GM12878 (cell line): ENCODE measurements around the gene CD34. TPM values are rescaled to one million over a fixed set of nuclear protein-coding genes. Genes with fewer than 3 reads are reported as not detected.
A peak's percentile ranks its signal among the peaks of the same experiment; 100 is the strongest.

Source experiments
- ASH2L ChIP-seq: fragments of 300-600, 200-600 bp; sonication (generic); IDR thresholded peaks from 2 replicates; pipeline ENCODE4 v1.6.1; 2017; ENCODE audit warnings: low read depth, mild to moderate bottlenecking, borderline replicate concordance
- GATAD2B ChIP-seq: fragments of 450-650 bp; conservative IDR thresholded peaks from 2 replicates; pipeline ENCODE4 v1.6.1; 2017; ENCODE audit warnings: low read depth, mild to moderate bottlenecking, moderate library complexity
- IKZF2 ChIP-seq, 2 experiments: fragments of 450-650 bp; IDR thresholded peaks; 2 replicates each; pipeline ENCODE4 v1.6.1; 2017; ENCODE audit warnings: mild to moderate bottlenecking in 2 of 2, moderate library complexity in 2 of 2
- NR2C1 ChIP-seq: fragments of 450-650 bp; IDR thresholded peaks from 2 replicates; pipeline ENCODE4 v1.6.1; 2017; ENCODE audit warnings: antibody characterized with exemption, mild to moderate bottlenecking, moderate library complexity
- PAX8 ChIP-seq: fragments of 450-650 bp; IDR thresholded peaks from 2 replicates; pipeline ENCODE4 v1.6.1; 2017; ENCODE audit warnings: mild to moderate bottlenecking, moderate library complexity
- PML ChIP-seq: IDR thresholded peaks from 2 replicates; pipeline ENCODE4 v1.6.1; 2012; ENCODE audit warnings: low read length, inconsistent platforms
- RAD21 ChIP-seq: IDR thresholded peaks from 2 replicates; pipeline ENCODE4 v1.6.1; 2011; ENCODE audit warnings: mild to moderate bottlenecking, low read depth, low read length, moderate library complexity; ENCODE audit not compliant: insufficient read depth
- RB1 ChIP-seq: fragments of 450-650 bp; formaldehyde crosslinking; IDR thresholded peaks from 2 replicates; pipeline ENCODE4 v1.6.1; 2017; ENCODE audit warnings: mild to moderate bottlenecking, borderline replicate concordance
- SMAD1 ChIP-seq: fragments of 450-650 bp; IDR thresholded peaks from 2 replicates; pipeline ENCODE4 v1.6.1; 2018; ENCODE audit warnings: mild to moderate bottlenecking, low read depth; ENCODE audit not compliant: partially characterized antibody
- SMARCA5 ChIP-seq: fragments of 450-650 bp; IDR thresholded peaks from 2 replicates; pipeline ENCODE4 v1.6.1; 2017; ENCODE audit warnings: mild to moderate bottlenecking
- SREBF2 ChIP-seq: IDR thresholded peaks from 2 replicates; pipeline ENCODE4 v1.6.1; 2012; ENCODE audit warnings: mild to moderate bottlenecking, low read length
- TCF12 ChIP-seq: IDR thresholded peaks from 2 replicates; pipeline ENCODE4 v1.6.1; 2011; ENCODE audit warnings: low read depth, mild to moderate bottlenecking, low read length
- TCF3 ChIP-seq: IDR thresholded peaks from 2 replicates; pipeline ENCODE4 v1.6.1; 2012; ENCODE audit warnings: low read depth, mild to moderate bottlenecking, low read length, borderline replicate concordance; ENCODE audit not compliant: insufficient read depth
- polyA plus RNA-seq, 11 experiments: library from polyadenylated mRNA; depleted of rRNA in 4 of 11; unstranded in 6 of 11; stranded (reverse) in 5 of 11; fragments of >200 nt; fragmentation: Nextera tagmentation in 4 of 11; fragmentation: Illumina TruSeq in 1 of 11; extraction: Ambion mirVana in 4 of 11; extraction: Trizol in 1 of 11; gene quantifications; 1 replicate in 1 of 11; 2 replicates in 10 of 11; pipeline versions ENCODE4 v1.2.1 to v1.2.3, GENCODE V29; 2011 to 2016; ENCODE audit warnings: inconsistent platforms in 2 of 11, missing spikeins in 2 of 11, low read depth in 1 of 11
- total RNA-seq, 4 experiments: library from RNA; depleted of rRNA in 3 of 4; stranded (reverse); fragments of >200 nt in 3 of 4; fragmentation: Illumina TruSeq in 1 of 4; extraction: Trizol in 1 of 4; gene quantifications; 2 replicates each; pipeline versions ENCODE4 v1.2.1 to v1.2.3, GENCODE V29; 2013 to 2021
- TF ChIP-seq, protein P1 (sequence below): IDR thresholded peaks from 2 replicates; pipeline ENCODE4 v1.6.1; 2012; ENCODE audit warnings: improper control_type of control experiment, low read depth, low read length; ENCODE audit not compliant: insufficient replicate concordance
- TF ChIP-seq, protein P2 (sequence below): IDR thresholded peaks from 2 replicates; pipeline ENCODE4 v1.6.1; 2012; ENCODE audit warnings: low read depth, low read length, improper control_type of control experiment
- TF ChIP-seq, protein P3 (sequence below): fragments of 450-650 bp; IDR thresholded peaks from 2 replicates; pipeline ENCODE4 v1.6.1; 2017; ENCODE audit warnings: mild to moderate bottlenecking, moderate library complexity
- TF ChIP-seq, protein P4 (sequence below): fragments of 150-350 bp; IDR thresholded peaks from 2 replicates; pipeline ENCODE4 v1.6.1; 2014; ENCODE audit warnings: mild to moderate bottlenecking, low read depth, low read length

Gene CD34
- total and polyA plus RNA-seq, 10 of the 15 experiments (the other 5 are each of a cell fraction or from before 2014, with no cell fraction given) = under 0.01 to 0.08 (median 0.02) TPM; not detected in 6

DNA sequence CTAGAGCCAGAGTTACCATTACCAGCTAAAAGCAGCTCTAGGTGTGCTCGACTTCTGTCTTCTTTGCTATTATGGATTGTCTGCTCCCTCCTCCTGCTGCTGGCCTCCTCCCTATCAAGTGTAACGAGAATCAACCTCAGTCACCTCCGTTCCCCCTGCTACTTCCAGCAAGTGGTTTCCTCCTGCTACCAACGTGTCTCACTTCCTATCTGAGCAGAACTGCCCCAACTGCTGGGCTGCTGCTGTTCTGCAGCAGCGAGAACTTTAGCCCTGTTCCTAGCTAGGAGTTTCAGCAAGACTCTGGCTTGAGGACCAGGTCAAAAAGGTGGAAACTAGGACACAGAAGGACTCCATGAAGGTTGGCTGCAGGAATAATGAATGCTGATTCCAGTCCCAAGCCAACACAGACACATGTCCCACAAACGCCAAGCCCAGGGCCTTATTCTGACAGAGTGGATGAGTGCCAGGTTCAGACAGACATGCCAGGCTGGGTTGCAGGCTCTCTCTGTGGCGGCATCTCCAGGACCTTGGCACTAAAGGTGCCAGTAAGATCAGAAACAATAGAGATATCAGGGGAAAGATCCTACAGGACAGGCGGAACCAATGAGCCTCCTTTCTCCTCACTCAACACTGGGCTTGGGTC, 46.9 kb downstream of the CD34 start (continued):
- TF ChIP-seq, protein P1, sequence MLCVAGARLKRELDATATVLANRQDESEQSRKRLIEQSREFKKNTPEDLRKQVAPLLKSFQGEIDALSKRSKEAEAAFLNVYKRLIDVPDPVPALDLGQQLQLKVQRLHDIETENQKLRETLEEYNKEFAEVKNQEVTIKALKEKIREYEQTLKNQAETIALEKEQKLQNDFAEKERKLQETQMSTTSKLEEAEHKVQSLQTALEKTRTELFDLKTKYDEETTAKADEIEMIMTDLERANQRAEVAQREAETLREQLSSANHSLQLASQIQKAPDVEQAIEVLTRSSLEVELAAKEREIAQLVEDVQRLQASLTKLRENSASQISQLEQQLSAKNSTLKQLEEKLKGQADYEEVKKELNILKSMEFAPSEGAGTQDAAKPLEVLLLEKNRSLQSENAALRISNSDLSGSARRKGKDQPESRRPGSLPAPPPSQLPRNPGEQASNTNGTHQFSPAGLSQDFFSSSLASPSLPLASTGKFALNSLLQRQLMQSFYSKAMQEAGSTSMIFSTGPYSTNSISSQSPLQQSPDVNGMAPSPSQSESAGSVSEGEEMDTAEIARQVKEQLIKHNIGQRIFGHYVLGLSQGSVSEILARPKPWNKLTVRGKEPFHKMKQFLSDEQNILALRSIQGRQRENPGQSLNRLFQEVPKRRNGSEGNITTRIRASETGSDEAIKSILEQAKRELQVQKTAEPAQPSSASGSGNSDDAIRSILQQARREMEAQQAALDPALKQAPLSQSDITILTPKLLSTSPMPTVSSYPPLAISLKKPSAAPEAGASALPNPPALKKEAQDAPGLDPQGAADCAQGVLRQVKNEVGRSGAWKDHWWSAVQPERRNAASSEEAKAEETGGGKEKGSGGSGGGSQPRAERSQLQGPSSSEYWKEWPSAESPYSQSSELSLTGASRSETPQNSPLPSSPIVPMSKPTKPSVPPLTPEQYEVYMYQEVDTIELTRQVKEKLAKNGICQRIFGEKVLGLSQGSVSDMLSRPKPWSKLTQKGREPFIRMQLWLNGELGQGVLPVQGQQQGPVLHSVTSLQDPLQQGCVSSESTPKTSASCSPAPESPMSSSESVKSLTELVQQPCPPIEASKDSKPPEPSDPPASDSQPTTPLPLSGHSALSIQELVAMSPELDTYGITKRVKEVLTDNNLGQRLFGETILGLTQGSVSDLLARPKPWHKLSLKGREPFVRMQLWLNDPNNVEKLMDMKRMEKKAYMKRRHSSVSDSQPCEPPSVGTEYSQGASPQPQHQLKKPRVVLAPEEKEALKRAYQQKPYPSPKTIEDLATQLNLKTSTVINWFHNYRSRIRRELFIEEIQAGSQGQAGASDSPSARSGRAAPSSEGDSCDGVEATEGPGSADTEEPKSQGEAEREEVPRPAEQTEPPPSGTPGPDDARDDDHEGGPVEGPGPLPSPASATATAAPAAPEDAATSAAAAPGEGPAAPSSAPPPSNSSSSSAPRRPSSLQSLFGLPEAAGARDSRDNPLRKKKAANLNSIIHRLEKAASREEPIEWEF = no peak
- TF ChIP-seq IKZF2 (IDR thresholded peaks at IDR 0.05) (peak in 1 of 2 experiments; percentile 28; a peak in 2 of 4 replicates), ASH2L (no peak), RB1 (no peak), PML (no peak), RAD21 (0 out of 2 replicates have a peak, but pooled peaks have one; percentile 21), SREBF2 (no peak), TCF12 (no peak), NR2C1 (no peak), GATAD2B (0 out of 2 replicates have a peak, but pooled peaks have one; percentile 25), SMAD1 (no peak), TCF3 (no peak), PAX8 (no peak), SMARCA5 (no peak; the same call in 1 of the 2 replicates)
- TF ChIP-seq, protein P2, sequence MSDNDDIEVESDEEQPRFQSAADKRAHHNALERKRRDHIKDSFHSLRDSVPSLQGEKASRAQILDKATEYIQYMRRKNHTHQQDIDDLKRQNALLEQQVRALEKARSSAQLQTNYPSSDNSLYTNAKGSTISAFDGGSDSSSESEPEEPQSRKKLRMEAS = no peak
- TF ChIP-seq, protein P3, sequence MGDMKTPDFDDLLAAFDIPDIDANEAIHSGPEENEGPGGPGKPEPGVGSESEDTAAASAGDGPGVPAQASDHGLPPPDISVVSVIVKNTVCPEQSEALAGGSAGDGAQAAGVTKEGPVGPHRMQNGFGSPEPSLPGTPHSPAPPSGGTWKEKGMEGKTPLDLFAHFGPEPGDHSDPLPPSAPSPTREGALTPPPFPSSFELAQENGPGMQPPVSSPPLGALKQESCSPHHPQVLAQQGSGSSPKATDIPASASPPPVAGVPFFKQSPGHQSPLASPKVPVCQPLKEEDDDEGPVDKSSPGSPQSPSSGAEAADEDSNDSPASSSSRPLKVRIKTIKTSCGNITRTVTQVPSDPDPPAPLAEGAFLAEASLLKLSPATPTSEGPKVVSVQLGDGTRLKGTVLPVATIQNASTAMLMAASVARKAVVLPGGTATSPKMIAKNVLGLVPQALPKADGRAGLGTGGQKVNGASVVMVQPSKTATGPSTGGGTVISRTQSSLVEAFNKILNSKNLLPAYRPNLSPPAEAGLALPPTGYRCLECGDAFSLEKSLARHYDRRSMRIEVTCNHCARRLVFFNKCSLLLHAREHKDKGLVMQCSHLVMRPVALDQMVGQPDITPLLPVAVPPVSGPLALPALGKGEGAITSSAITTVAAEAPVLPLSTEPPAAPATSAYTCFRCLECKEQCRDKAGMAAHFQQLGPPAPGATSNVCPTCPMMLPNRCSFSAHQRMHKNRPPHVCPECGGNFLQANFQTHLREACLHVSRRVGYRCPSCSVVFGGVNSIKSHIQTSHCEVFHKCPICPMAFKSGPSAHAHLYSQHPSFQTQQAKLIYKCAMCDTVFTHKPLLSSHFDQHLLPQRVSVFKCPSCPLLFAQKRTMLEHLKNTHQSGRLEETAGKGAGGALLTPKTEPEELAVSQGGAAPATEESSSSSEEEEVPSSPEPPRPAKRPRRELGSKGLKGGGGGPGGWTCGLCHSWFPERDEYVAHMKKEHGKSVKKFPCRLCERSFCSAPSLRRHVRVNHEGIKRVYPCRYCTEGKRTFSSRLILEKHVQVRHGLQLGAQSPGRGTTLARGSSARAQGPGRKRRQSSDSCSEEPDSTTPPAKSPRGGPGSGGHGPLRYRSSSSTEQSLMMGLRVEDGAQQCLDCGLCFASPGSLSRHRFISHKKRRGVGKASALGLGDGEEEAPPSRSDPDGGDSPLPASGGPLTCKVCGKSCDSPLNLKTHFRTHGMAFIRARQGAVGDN = peak; percentile 65
- TF ChIP-seq, protein P4, sequence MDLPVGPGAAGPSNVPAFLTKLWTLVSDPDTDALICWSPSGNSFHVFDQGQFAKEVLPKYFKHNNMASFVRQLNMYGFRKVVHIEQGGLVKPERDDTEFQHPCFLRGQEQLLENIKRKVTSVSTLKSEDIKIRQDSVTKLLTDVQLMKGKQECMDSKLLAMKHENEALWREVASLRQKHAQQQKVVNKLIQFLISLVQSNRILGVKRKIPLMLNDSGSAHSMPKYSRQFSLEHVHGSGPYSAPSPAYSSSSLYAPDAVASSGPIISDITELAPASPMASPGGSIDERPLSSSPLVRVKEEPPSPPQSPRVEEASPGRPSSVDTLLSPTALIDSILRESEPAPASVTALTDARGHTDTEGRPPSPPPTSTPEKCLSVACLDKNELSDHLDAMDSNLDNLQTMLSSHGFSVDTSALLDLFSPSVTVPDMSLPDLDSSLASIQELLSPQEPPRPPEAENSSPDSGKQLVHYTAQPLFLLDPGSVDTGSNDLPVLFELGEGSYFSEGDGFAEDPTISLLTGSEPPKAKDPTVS = no peak
